Keratinocyte (primary cell): ENCODE measurements around the gene ARL15.

ENCODE experiments used
- EZH2 ChIP-seq: IDR thresholded peaks from one replicate; pipeline ENCODE4 v1.6.1; 2012; ENCODE audit warnings: inconsistent platforms, mild to moderate bottlenecking, low read length, moderate library complexity
- TF ChIP-seq, protein P1 (sequence below), 3 experiments: IDR thresholded peaks in 1 of 3; conservative IDR thresholded peaks in 1 of 3; optimal IDR thresholded peaks in 1 of 3; 2 replicates in 2 of 3; 3 replicates in 1 of 3; pipeline versions ENCODE3 to v1.5.1; 2011; ENCODE audit warnings: low read length in 3 of 3, mild to moderate bottlenecking in 3 of 3, moderate library complexity in 2 of 3, control low read depth in 1 of 3, inconsistent platforms in 1 of 3; ENCODE audit not compliant: insufficient read depth in 2 of 3; ENCODE audit errors: extremely low read depth in 1 of 3

DNA sequence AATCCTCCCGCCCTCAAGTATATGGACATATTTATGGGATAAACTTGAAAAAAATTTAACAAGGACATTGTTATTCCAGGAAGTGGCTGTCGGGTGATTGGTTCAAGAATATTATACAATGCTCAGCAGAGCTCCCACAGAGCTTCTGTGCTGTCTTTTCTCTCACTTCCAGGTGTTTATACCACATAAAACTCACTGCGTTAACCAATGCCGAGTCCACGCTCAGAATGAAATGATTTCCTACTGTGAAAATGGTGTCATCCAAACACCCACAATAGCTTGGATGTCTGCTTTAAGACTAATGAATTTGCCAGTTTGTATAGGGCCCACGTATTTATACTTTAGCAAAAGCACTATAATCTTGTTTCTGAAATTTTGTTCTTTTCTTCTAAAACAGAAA is 381.7 kb downstream of the ARL15 start:
- TF ChIP-seq, protein P1, sequence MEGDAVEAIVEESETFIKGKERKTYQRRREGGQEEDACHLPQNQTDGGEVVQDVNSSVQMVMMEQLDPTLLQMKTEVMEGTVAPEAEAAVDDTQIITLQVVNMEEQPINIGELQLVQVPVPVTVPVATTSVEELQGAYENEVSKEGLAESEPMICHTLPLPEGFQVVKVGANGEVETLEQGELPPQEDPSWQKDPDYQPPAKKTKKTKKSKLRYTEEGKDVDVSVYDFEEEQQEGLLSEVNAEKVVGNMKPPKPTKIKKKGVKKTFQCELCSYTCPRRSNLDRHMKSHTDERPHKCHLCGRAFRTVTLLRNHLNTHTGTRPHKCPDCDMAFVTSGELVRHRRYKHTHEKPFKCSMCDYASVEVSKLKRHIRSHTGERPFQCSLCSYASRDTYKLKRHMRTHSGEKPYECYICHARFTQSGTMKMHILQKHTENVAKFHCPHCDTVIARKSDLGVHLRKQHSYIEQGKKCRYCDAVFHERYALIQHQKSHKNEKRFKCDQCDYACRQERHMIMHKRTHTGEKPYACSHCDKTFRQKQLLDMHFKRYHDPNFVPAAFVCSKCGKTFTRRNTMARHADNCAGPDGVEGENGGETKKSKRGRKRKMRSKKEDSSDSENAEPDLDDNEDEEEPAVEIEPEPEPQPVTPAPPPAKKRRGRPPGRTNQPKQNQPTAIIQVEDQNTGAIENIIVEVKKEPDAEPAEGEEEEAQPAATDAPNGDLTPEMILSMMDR (optimal IDR thresholded peaks at IDR 0.05 in 1 of 3, IDR thresholded peaks at IDR 0.05 in 1 of 3, conservative IDR thresholded peaks at IDR 0.05 in 1 of 3; ENCODE audit: extremely low read depth in 1 of 3, insufficient read depth in 2 of 3, low read length in 3 of 3): no peak
- TF ChIP-seq EZH2: no peak
